SU-DHL-6 (cell line): Measurements from ENCODE around the gene CMPK1.

ENCODE experiments used
- H2AFZ ChIP-seq: fragments of 200-600 bp; sonication (generic); 2 replicates; pipeline ENCODE4 v1.6.1; 2014; ENCODE audit warnings: low read depth, mild to moderate bottlenecking, moderate library complexity, mixed read lengths, antibody characterized with exemption, low read length; ENCODE audit not compliant: severe bottlenecking
- H3F3A ChIP-seq: fragments of 200-600 bp; shearing (Covaris generic); 2 replicates; pipeline ENCODE4 v1.6.0; 2016; ENCODE audit warnings: antibody characterized with exemption, mild to moderate bottlenecking; ENCODE audit not compliant: insufficient read depth
- H3K27ac ChIP-seq: fragments of 200-600 bp; sonication (generic); 2 replicates; pipeline ENCODE4 v1.5.1; 2016; ENCODE audit warnings: low read depth, mild to moderate bottlenecking, low read length, moderate library complexity, mixed read lengths
- H3K27me3 ChIP-seq: fragments of 200-600 bp; sonication (generic), shearing (Covaris generic); 2 replicates; pipeline ENCODE4 v1.6.0; 2014; ENCODE audit warnings: mild to moderate bottlenecking, low read length
- H3K36me3 ChIP-seq: fragments of 200-600 bp; sonication (generic); 2 replicates; pipeline ENCODE4 v1.6.1; 2014; ENCODE audit warnings: mild to moderate bottlenecking, low read length, mixed read lengths
- H3K4me2 ChIP-seq: fragments of 300-600, 200-600 bp; shearing (Covaris generic), sonication (generic); 2 replicates; pipeline ENCODE4 v1.6.0; 2014; ENCODE audit warnings: low read length, low read depth, mild to moderate bottlenecking; ENCODE audit not compliant: poor library complexity, severe bottlenecking
- H3K4me3 ChIP-seq: fragments of 200-600 bp; sonication (generic); 2 replicates; pipeline ENCODE4 v1.5.1; 2014; ENCODE audit warnings: antibody characterized with exemption, low read length, mild to moderate bottlenecking, mixed read lengths; ENCODE audit not compliant: insufficient read depth, poor library complexity, severe bottlenecking
- H3K79me2 ChIP-seq: fragments of 200-600 bp; sonication (generic); 2 replicates; pipeline ENCODE4 v1.6.1; 2014; ENCODE audit warnings: mild to moderate bottlenecking, low read length, moderate library complexity; ENCODE audit not compliant: insufficient read depth
- H3K9ac ChIP-seq: fragments of 200-600 bp; sonication (generic); 2 replicates; pipeline ENCODE4 v1.7.0; 2014; ENCODE audit warnings: mild to moderate bottlenecking, low read length
- H3K9me2 ChIP-seq: fragments of 200-600 bp; sonication (generic); replicated peaks from 2 replicates; pipeline ENCODE4 v1.6.1; 2014; ENCODE audit warnings: low read length; ENCODE audit not compliant: insufficient read depth
- H3K9me3 ChIP-seq: fragments of 200-600 bp; sonication (generic); 2 replicates; pipeline ENCODE4 v1.6.1; 2014; ENCODE audit warnings: low read length, mixed read lengths; ENCODE audit not compliant: insufficient read depth
- H4K20me1 ChIP-seq: fragments of 200-600 bp; sonication (generic); 2 replicates; pipeline ENCODE4 v1.6.1; 2014; ENCODE audit warnings: low read depth, mild to moderate bottlenecking, antibody characterized with exemption, low read length, moderate library complexity, mixed read lengths
- CTCF ChIP-seq: fragments of 200-600 bp; sonication (generic); IDR thresholded peaks from one replicate; pipeline ENCODE4 v1.5.1; 2017; ENCODE audit warnings: antibody characterized with exemption, mild to moderate bottlenecking, low read length, moderate library complexity; ENCODE audit not compliant: insufficient read depth, poor library complexity, severe bottlenecking
- EZH2phosphoT487 ChIP-seq: fragments of 200-600 bp; sonication (generic), shearing (Covaris generic); conservative IDR thresholded peaks from 2 replicates; pipeline ENCODE4 v1.6.1; 2018; ENCODE audit warnings: mild to moderate bottlenecking, antibody characterized with exemption, low read length, moderate library complexity, mixed read lengths

Gene CMPK1

GRCh38 chr1:47420547-47420946, 87.0 kb downstream of the CMPK1 start:
- Histone ChIP-seq H3K4me2 (no peak overlapping the region), H3K27me3 (no peaks in the 10 kb centered on the region), H3K4me3 (no peak overlapping the region), H4K20me1 (no peaks in the 10 kb centered on the region; the same call in 1 of the 2 replicates), H3K27ac (no peak overlapping the region), H3F3A (no peaks in the 10 kb centered on the region), H3K9me3 (no peaks in the 10 kb centered on the region), H2AFZ (no peak overlapping the region), H3K9ac (no peak overlapping the region), H3K9me2 (no peaks in the 10 kb centered on the region), H3K36me3 (no peaks in the 10 kb centered on the region), H3K79me2 (no peaks in the 10 kb centered on the region)
- no peak for TF ChIP-seq CTCF
- no peak for TF ChIP-seq EZH2phosphoT487

GRCh38 chr1:47423872-47424271, 90.3 kb downstream of the CMPK1 start:
- H3K36me3 ChIP-seq = no peaks in the 10 kb centered on the region
- H3K9me3 ChIP-seq = no peaks in the 10 kb centered on the region
- no peaks in the 10 kb centered on the region for H3F3A ChIP-seq
- H3K4me3 ChIP-seq = no peak overlapping the region
- no peaks in the 10 kb centered on the region for H3K27me3 ChIP-seq
- H3K27ac ChIP-seq = no peak overlapping the region
- no peak overlapping the region for H3K4me2 ChIP-seq
- no peaks in the 10 kb centered on the region; the same call in 1 of the 2 replicates for H4K20me1 ChIP-seq
- TF ChIP-seq EZH2phosphoT487 (no peak), CTCF (no peak)
- no peaks in the 10 kb centered on the region for H3K79me2 ChIP-seq
- H2AFZ ChIP-seq = no peak overlapping the region
- H3K9me2 ChIP-seq = no peaks in the 10 kb centered on the region
- no peak overlapping the region for H3K9ac ChIP-seq

GRCh38 chr1:47424336-47424982, 90.9 kb downstream of the CMPK1 start:
- no peaks in the 10 kb centered on the region for H3K9me2 ChIP-seq
- H3K79me2 ChIP-seq = no peaks in the 10 kb centered on the region
- H4K20me1 ChIP-seq = no peaks in the 10 kb centered on the region; the same call in 1 of the 2 replicates
- TF ChIP-seq CTCF = peak; percentile 44
- no peak for TF ChIP-seq EZH2phosphoT487
- H3K27me3 ChIP-seq = no peaks in the 10 kb centered on the region
- no peak overlapping the region for H3K4me2 ChIP-seq
- no peak overlapping the region for H3K27ac ChIP-seq
- no peak overlapping the region for H3K9ac ChIP-seq
- H2AFZ ChIP-seq = no peak overlapping the region
- H3F3A ChIP-seq = no peaks in the 10 kb centered on the region
- H3K4me3 ChIP-seq = no peak overlapping the region
- no peaks in the 10 kb centered on the region for H3K9me3 ChIP-seq
- H3K36me3 ChIP-seq = no peaks in the 10 kb centered on the region
